WERI-Rb-1 (cell line): Measurements from ENCODE around the gene PPP1R2.

Source experiments
- DNase-seq: peaks from one replicate; pipeline ENCODE4 v3.0.0-alpha.2; 2020
- H3K27ac ChIP-seq: fragments of 250-450 bp; sonication (Bioruptor Pico); 2 replicates; pipeline ENCODE4 v1.5.1; 2020; ENCODE audit warnings: mild to moderate bottlenecking, moderate library complexity
- H3K27me3 ChIP-seq: fragments of 250-450 bp; sonication (Bioruptor Pico); 2 replicates; pipeline ENCODE4 v1.5.1; 2021; ENCODE audit warnings: mild to moderate bottlenecking, low read depth, moderate library complexity; ENCODE audit not compliant: insufficient read depth, severe bottlenecking
- H3K36me3 ChIP-seq: fragments of 250-450 bp; sonication (Bioruptor Pico); 2 replicates; pipeline ENCODE4 v1.5.1; 2020; ENCODE audit warnings: mild to moderate bottlenecking, moderate library complexity
- H3K4me3 ChIP-seq: 2 replicates; pipeline ENCODE4 v1.5.1; 2011; ENCODE audit warnings: low read depth, mild to moderate bottlenecking, control low read depth, low read length
- H3K9me3 ChIP-seq: fragments of 250-450 bp; sonication (Bioruptor Pico); 2 replicates; pipeline ENCODE4 v1.5.1; 2021; ENCODE audit warnings: mild to moderate bottlenecking, moderate library complexity; ENCODE audit not compliant: severe bottlenecking
- TF ChIP-seq, protein P1 (sequence below): IDR thresholded peaks from 2 replicates; pipeline ENCODE4 v1.5.1; 2011; ENCODE audit warnings: low read depth, mild to moderate bottlenecking, control low read depth, inconsistent platforms, low read length

The PPP1R2 gene

GRCh38 chr3:195570912-195571311 is 27.8 kb upstream of the PPP1R2 start:
- H3K9me3 ChIP-seq: no peaks in the 10 kb centered on the region
- DNase-seq: no peak
- H3K36me3 ChIP-seq: no peaks in the 10 kb centered on the region
- H3K27me3 ChIP-seq: no peaks in the 10 kb centered on the region
- H3K27ac ChIP-seq: no peak overlapping the region
- TF ChIP-seq, protein P1, sequence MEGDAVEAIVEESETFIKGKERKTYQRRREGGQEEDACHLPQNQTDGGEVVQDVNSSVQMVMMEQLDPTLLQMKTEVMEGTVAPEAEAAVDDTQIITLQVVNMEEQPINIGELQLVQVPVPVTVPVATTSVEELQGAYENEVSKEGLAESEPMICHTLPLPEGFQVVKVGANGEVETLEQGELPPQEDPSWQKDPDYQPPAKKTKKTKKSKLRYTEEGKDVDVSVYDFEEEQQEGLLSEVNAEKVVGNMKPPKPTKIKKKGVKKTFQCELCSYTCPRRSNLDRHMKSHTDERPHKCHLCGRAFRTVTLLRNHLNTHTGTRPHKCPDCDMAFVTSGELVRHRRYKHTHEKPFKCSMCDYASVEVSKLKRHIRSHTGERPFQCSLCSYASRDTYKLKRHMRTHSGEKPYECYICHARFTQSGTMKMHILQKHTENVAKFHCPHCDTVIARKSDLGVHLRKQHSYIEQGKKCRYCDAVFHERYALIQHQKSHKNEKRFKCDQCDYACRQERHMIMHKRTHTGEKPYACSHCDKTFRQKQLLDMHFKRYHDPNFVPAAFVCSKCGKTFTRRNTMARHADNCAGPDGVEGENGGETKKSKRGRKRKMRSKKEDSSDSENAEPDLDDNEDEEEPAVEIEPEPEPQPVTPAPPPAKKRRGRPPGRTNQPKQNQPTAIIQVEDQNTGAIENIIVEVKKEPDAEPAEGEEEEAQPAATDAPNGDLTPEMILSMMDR: no peak
- H3K4me3 ChIP-seq: no peak overlapping the region

- no peak for DNase-seq
- no peaks in the 10 kb centered on the region for H3K9me3 ChIP-seq
- no peaks in the 10 kb centered on the region for H3K36me3 ChIP-seq
- no peak overlapping the region for H3K27ac ChIP-seq
- TF ChIP-seq, protein P1: no peak
- H3K27me3 ChIP-seq: no peaks in the 10 kb centered on the region
- H3K4me3 ChIP-seq: no peak overlapping the region
Measured at GRCh38 chr3:195570344-195570743, 27.2 kb upstream of the PPP1R2 start.

DNA sequence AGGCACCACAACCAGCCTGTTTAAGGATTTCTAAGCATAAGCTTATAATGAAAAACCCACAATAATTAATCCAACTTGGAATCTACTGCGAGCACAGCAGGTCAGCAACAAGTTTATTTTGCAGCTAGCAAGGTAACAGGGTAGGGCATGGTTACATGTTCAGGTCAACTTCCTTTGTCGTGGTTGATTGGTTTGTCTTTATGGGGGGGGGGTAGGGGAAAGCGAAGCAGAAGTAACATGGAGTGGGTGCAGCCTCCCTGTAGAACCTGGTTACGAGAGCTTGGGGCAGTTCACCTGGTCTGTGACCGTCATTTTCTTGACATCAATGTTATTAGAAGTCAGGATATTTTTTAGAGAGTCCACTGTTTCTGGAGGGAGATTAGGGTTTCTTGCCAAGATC is 25.5 kb upstream of the PPP1R2 start:
- Histone ChIP-seq H3K27ac (no peak overlapping the region), H3K36me3 (no peaks in the 10 kb centered on the region), H3K27me3 (no peaks in the 10 kb centered on the region), H3K4me3 (no peak overlapping the region), H3K9me3 (no peaks in the 10 kb centered on the region)
- TF ChIP-seq, protein P1: no peak
- DNase-seq: no peak

GRCh38 chr3:195566797-195567196 is 23.7 kb upstream of the PPP1R2 start:
- no peaks in the 10 kb centered on the region for H3K36me3 ChIP-seq
- no peaks in the 10 kb centered on the region for H3K9me3 ChIP-seq
- no peak overlapping the region for H3K4me3 ChIP-seq
- TF ChIP-seq, protein P1: no peak
- no peak for DNase-seq
- H3K27ac ChIP-seq: no peak overlapping the region
- no peaks in the 10 kb centered on the region for H3K27me3 ChIP-seq

DNA sequence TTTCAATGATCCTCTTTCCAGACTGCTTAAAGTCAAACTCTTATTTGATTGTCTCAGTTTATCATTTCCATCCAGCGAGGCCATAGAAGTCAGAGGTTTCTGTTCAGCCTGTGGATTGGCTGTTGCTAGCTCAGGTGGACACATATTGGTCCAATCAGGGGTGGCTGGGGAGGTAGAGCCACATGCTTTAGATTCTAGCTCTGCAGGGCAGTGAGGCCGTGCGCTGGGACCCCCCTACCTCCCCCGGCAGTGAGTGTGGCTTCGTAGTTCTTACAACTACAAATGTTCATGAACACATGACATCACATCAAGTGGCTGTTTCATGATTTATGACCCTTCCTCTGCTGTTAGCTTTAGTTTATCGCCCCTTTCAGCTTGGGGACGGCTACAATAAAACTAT is 22.6 kb upstream of the PPP1R2 start:
- Histone ChIP-seq H3K27me3 (no peaks in the 10 kb centered on the region), H3K9me3 (no peaks in the 10 kb centered on the region), H3K4me3 (no peak overlapping the region), H3K36me3 (no peaks in the 10 kb centered on the region), H3K27ac (no peak overlapping the region)
- DNase-seq: no peak
- TF ChIP-seq, protein P1: no peak

DNA sequence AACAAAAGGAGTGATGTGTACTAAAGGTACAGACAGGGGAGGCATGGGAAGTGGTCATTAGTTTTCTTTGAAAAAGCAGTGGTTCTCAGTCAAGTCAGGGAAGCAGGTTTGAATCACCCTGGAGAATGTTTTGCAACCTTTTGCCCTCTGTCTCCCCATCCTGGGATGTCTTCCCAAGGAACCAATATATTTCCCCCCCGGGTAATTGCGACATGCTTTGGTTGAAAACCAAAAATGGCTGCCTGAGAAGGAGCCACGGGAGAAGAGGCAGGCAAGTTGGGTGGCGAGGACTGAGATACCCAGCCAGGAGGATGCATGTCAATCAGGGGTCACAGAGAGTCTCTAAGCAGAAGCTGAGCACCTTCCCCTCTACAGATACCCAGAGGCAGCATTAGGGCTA is 20.2 kb upstream of the PPP1R2 start:
- H3K27ac ChIP-seq: no peak overlapping the region
- DNase-seq: no peak
- no peak overlapping the region for H3K4me3 ChIP-seq
- no peaks in the 10 kb centered on the region for H3K36me3 ChIP-seq
- TF ChIP-seq, protein P1: no peak
- no peaks in the 10 kb centered on the region for H3K9me3 ChIP-seq
- H3K27me3 ChIP-seq: no peaks in the 10 kb centered on the region
